ENCODE measurements around the gene CATSPERB. TPM values are rescaled to one million over a fixed set of nuclear protein-coding genes. Genes with fewer than 3 reads are reported as not detected.

The CATSPERB gene
- total RNA-seq, 4 donors from 2014 or later = 0.93 to 4.8 (median 1.5) TPM

- no peaks in the 10 kb centered on the region for H3K4me1 ChIP-seq
- no peak for ATAC-seq
- H3K9me3 ChIP-seq = no peaks in the 10 kb centered on the region
- no peak overlapping the region for H3K4me3 ChIP-seq
- H3K27ac ChIP-seq = no peak overlapping the region
- no peaks in the 10 kb centered on the region for H3K27me3 ChIP-seq
- TF ChIP-seq EP300 (IDR thresholded peaks at IDR 0.05) (no peak), POLR2AphosphoS5 (IDR thresholded peaks at IDR 0.05) (no peak), CTCF (IDR thresholded peaks at IDR 0.05) (no peak)
- no peaks in the 10 kb centered on the region for H3K36me3 ChIP-seq
- WGBS, 2 donors (ENCODE audit: low coverage in 1 of 2) = 50 to 67% methylated on average over 1 of the region's 1 CpG
Measured at GRCh38 chr14:91654836-91655235, 77.0 kb downstream of the CATSPERB start.

- H3K27ac ChIP-seq = no peak overlapping the region
- no peaks in the 10 kb centered on the region for H3K36me3 ChIP-seq
- no peak overlapping the region for H3K4me3 ChIP-seq
- H3K9me3 ChIP-seq = no peaks in the 10 kb centered on the region
- TF ChIP-seq EP300 (IDR thresholded peaks at IDR 0.05) = no peak
- no peak for TF ChIP-seq CTCF (IDR thresholded peaks at IDR 0.05)
- TF ChIP-seq POLR2AphosphoS5 (IDR thresholded peaks at IDR 0.05) = no peak
- no peak for TF ChIP-seq POLR2A (IDR thresholded peaks at IDR 0.05)
- WGBS, 2 donors (ENCODE audit: low coverage in 1 of 2) = 83 to 93% methylated on average over 1 to 2 of the region's 2 CpGs
- no peaks in the 10 kb centered on the region for H3K27me3 ChIP-seq
- ATAC-seq = no peak
- no peaks in the 10 kb centered on the region for H3K4me1 ChIP-seq
Measured at GRCh38 chr14:91653451-91653850, 78.4 kb downstream of the CATSPERB start.

GRCh38 chr14:91649930-91650329 is 82.0 kb downstream of the CATSPERB start:
- no peaks in the 10 kb centered on the region for H3K36me3 ChIP-seq
- WGBS, 2 donors (ENCODE audit: low coverage in 1 of 2) = 8 to 15% methylated on average over 2 of the region's 2 CpGs
- TF ChIP-seq CTCF (IDR thresholded peaks at IDR 0.05) (peak; percentile 32 to 70 (median 60)), POLR2A (IDR thresholded peaks at IDR 0.05) (no peak)
- ATAC-seq = no peak
- no peaks in the 10 kb centered on the region for H3K9me3 ChIP-seq
- peaks cover 5% of the 10 kb centered on the region for H3K27me3 ChIP-seq
- H3K4me1 ChIP-seq = no peaks in the 10 kb centered on the region
- no peak overlapping the region for H3K27ac ChIP-seq
- H3K4me3 ChIP-seq = no peak overlapping the region

GRCh38 chr14:91647856-91648255 is 84.0 kb downstream of the CATSPERB start:
- Histone ChIP-seq H3K4me1 (no peaks in the 10 kb centered on the region), H3K4me3 (no peak overlapping the region), H3K27me3 (peaks cover 5% of the 10 kb centered on the region), H3K36me3 (no peaks in the 10 kb centered on the region), H3K27ac (no peak overlapping the region), H3K9me3 (no peaks in the 10 kb centered on the region)
- no peak for TF ChIP-seq CTCF (IDR thresholded peaks at IDR 0.05)
- no peak for TF ChIP-seq EP300 (IDR thresholded peaks at IDR 0.05)
- TF ChIP-seq POLR2AphosphoS5 (IDR thresholded peaks at IDR 0.05) = no peak
- no peak for TF ChIP-seq POLR2A (IDR thresholded peaks at IDR 0.05)
- no peak for ATAC-seq
- WGBS, 2 donors (ENCODE audit: low coverage in 1 of 2) = 93 to 100% methylated on average over 1 of the region's 1 CpG

- TF ChIP-seq POLR2A (IDR thresholded peaks at IDR 0.05) = no peak
- 37 to 73% methylated on average over 4 of the region's 4 CpGs for WGBS, 2 donors (ENCODE audit: low coverage in 1 of 2)
- H3K27ac ChIP-seq = no peak overlapping the region
Measured at GRCh38 chr14:91636604-91637003, 95.3 kb downstream of the CATSPERB start.

GRCh38 chr14:91624757-91625156 is 107.1 kb downstream of the CATSPERB start:
- Histone ChIP-seq H3K27me3 (no peaks in the 10 kb centered on the region), H3K4me1 (no peaks in the 10 kb centered on the region), H3K9me3 (no peaks in the 10 kb centered on the region), H3K36me3 (no peaks in the 10 kb centered on the region), H3K4me3 (no peak overlapping the region), H3K27ac (no peak overlapping the region)
- WGBS, 2 donors (ENCODE audit: low coverage in 1 of 2) = 83 to 90% methylated on average over 1 of the region's 1 CpG
- no peak for ATAC-seq
- TF ChIP-seq EP300 (IDR thresholded peaks at IDR 0.05) (no peak), POLR2A (IDR thresholded peaks at IDR 0.05) (no peak), POLR2AphosphoS5 (IDR thresholded peaks at IDR 0.05) (no peak), CTCF (IDR thresholded peaks at IDR 0.05) (no peak)

More at GRCh38 chr14:91636604-91637003, 95.3 kb downstream of the CATSPERB start:
- H3K4me1 ChIP-seq = no peaks in the 10 kb centered on the region
- no peak for ATAC-seq
- H3K36me3 ChIP-seq = no peaks in the 10 kb centered on the region
- H3K27me3 ChIP-seq = no peaks in the 10 kb centered on the region
- H3K9me3 ChIP-seq = no peaks in the 10 kb centered on the region
- no peak overlapping the region for H3K4me3 ChIP-seq
